DLD1 (cell line): ENCODE data around the gene ZBED1.
"Not testable (repeated sequence)": the region's sequence is repeated elsewhere in the genome, so short reads cannot be mapped to it uniquely, and the experiment has no call there.

ENCODE experiments used
- in situ Hi-C: cut with HindIII; loops from 2 replicates; pipeline ENCODE4 v1.10.0; 2017; ENCODE audit warnings: low sequenced_read_pairs

The ZBED1 gene

DNA sequence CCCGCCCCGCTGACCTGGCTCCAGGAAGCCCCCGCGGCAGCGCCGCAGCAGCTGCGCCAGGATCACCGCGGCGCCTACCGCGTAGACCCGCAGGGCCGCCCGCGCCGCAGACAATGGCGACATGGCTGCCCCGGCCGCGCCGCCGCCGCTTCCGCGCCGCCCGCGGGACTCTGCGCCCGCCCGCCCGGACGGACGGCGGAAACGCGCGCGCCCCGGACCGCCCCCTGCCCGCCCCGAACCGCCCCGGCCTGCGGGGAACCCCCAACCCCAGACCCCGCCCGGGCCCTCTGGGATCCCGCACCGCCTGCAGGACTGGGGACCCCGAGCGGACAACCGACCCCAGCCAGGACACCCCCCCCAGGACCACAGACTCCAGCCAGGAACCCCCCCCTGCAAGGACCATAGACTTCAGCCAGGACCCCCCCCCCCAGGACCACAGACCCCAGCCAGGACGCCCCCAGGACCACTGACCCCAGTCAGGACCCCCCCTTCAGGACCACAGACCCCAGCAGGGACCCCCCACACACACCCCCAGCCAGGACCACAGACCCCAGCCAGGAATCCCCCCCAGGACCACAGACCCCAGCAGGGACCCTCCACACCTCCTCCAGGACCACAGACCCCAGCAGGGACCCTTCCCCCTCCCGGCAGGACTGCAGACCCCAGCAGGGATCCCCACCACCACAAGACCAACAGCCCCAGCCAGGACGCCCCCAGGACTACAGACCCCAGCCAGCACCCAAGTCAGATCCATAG is at the start of gene ZBED1, which contains the start of gene DHRSX:
TSS of gene ZBED1 (minus strand) at position 174 of the 756 bp plus-strand sequence. CDS start 10,257 bp downstream, outside the sequence.
TSS of gene DHRSX (minus strand) at position 174 of the 756 bp plus-strand sequence. CDS start at position 123, 51 bp downstream.
- in situ Hi-C loops, result no loop called here

- in situ Hi-C loops, result no loop called here
These were observed 49.1 kb upstream of the ZBED1 start for GRCh38 chrX:2549876-2550275.

DNA sequence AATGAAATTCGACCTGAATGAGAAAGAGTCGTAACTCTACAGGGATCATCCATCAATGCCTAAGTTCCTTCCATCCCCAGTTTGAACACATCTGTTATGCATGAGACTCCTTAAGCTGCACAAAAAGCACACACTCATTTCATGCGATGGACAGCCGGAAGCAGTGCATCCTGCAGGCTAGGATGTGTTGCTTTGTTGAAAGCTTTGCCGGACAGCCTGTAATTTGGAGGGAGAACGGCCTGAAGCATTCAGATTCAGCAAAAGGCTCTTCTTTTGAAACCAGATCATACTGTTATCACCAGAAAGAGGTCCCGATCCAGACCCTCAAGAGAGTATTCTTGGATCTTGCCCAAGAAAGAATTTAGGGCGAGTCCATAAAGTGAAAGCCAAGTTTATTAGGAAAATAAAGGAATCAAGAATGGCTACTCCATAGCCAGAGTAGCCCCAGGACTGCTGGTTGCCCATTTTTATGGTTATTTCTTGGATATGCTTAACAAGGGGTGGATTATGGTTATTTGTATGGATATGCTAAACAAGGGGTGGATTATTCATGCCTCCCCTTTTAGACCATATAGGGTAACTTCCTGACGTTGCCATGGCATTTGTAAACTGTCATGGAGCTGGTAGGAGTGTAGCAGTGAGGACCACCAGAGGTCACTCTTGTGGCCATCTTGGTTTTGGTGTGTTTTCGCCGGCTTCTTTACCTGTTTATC is 48.1 kb upstream of the ZBED1 start:
- in situ Hi-C loops, result no loop called here

DNA sequence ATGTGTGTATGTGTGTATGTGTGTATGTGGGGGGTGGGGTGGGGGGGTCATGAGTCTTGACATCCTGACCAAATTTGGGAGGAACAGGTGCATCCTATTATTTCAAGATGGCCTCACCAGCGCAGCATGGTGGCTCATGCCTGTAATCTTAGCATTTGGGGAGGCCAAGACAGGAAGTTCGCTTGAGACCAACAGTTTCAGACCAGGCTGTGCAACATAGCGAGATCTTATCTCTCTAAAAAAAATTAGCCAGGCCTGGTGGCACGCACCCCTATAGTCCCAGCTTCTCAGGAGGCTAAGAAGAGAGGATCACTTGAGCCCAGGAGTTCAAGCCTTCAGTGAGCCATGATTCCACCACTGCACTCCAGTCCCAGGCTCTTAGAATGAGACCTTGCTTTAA is 47.0 kb upstream of the ZBED1 start:
- in situ Hi-C loops, result no loop called here

GRCh38 chrX:2546496-2546895 is 45.7 kb upstream of the ZBED1 start:
- in situ Hi-C loops, result no loop called here

DNA sequence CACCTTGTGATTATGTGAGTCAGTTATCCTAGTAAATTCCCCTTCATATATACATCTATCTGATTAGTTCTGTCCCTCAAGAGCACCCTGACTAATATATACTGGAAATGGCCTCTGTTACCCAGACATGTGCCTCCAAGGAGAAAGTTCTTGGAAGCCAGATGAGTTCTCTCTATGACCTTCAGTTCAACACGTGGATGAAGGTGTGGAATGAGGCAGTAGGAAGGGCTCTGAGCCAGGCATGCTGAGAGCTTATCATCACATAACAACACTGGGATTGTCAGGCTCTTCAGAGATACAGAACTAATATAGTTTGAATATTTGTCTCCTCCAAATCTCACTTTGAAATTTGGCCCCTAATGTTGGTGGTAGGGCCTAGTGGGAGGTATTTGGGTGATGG is 44.4 kb upstream of the ZBED1 start:
- in situ Hi-C loops, result no loop called here

- in situ Hi-C loops, result no loop called here
These were observed 42.2 kb upstream of the ZBED1 start for GRCh38 chrX:2542826-2543521.

DNA sequence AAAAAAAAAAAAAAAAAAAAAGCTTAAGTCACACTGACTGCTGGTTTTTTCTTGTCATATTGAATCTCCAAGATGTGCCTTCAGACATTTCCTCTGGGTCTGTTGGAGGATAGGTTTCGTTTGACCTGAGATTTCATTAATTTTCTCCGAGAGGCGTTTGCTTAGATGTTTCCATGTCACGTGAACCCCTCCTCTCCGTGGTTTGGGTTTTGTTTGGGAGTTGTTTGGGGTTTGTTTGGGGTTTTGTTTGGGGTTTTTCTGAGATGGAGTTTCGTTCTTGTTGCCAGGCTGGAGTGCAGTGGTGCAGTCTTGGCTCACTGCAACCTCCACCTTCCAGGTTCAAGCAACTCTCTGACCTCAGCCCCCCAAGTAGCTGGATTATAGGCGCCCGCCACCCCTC is 40.8 kb upstream of the ZBED1 start:
- in situ Hi-C loops, result no loop called here

DNA sequence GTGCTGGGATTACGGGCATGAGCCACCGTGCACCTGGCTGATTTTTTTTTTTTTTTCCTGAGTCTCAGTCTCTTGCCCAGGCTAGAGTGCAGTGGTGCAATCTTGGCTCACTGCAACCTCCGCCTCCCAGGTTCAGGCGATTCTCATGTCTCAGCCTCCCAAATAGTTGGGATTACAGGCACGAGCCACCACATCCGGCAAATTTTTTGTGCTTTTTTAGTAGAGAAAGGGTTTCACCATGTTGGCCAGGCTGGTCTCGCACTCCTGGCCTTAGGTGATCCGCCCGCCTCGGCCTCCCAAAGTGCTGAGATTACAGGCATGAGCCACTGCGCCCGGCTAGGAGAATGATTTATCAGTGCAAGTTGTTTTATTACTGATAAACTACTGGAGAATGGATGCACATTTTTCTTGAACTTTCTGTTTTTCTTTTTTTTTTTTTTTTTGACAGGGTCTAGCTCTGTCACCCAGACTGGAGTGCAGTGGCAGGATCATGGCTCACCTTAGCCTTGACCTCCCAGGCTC is 39.7 kb upstream of the ZBED1 start:
- in situ Hi-C loops, result no loop called here

GRCh38 chrX:2539586-2539985 is 38.8 kb upstream of the ZBED1 start:
- in situ Hi-C loops, result no loop called here

GRCh38 chrX:2538031-2538757 is 37.4 kb upstream of the ZBED1 start:
- in situ Hi-C loops, result no loop called here

GRCh38 chrX:2536974-2537373 is 36.2 kb upstream of the ZBED1 start:
- in situ Hi-C loops, result no loop called here

GRCh38 chrX:2536141-2536540 is 35.4 kb upstream of the ZBED1 start:
- in situ Hi-C loops, result no loop called here

- in situ Hi-C loops, result not testable (repeated sequence)
These were observed 33.7 kb upstream of the ZBED1 start for GRCh38 chrX:2534261-2535021.

GRCh38 chrX:2533424-2533823 is 32.6 kb upstream of the ZBED1 start:
- in situ Hi-C loops, result no loop called here

DNA sequence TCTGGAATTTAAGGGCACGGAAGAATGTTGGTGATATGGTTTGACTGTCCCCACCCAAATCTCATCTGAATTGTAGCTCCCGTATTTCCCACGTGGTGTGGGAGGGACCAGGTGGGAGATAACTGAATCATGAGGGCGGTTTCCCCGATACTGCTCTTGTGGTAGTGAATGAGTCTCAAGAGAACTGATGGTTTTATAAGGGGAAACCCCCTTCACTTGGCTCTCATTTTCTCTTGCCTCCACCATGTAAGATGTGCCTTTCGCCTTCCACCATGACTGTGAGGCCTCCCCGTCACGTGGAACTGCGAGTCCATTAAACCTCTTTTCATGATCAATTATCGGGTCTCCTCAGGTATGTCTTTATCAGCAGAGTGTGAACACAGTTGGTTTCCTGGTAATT is 25.6 kb upstream of the ZBED1 start:
- in situ Hi-C loops, result no loop called here

DNA sequence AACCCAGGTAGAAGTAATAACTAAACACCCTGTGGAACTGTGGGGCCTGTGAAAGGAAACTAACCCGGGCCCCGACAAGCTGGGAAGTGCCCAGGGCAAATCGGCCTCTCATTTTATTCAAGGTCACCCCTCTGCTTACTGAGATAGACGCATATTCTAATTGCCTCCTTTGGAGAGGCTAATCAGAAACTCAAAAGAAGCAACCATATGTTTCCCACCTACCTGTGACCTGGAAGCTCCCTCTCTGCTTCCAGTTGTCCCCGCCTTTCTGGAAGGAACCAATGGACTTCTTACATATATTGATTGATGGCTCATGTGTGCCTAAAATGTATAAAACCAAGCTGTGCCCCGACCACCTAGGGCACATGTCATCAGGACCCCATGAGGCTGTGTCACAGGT is 23.1 kb upstream of the ZBED1 start:
- in situ Hi-C loops, result no loop called here

DNA sequence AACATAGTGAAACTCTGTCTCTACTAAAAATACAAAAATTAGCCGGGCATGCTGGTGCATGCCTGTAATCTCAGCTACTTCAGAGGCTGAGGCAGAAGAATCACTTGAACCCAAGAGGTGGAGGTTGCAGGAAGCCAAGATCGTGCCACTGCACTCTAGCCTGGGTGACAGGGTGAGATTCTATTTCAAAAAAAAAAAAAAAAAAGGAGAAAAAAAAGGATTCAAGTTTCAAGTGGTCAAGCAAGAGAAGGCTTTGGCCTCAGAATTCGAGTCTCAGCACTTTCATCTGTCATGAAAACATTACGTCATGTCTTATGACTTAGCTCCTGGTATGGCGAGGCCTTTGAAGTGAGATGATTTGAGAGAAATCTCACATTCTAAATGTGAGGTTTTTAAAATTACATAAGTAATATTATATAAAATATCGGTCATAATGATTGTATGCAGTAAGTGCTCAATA is 21.2 kb upstream of the ZBED1 start:
- in situ Hi-C loops, result no loop called here

DNA sequence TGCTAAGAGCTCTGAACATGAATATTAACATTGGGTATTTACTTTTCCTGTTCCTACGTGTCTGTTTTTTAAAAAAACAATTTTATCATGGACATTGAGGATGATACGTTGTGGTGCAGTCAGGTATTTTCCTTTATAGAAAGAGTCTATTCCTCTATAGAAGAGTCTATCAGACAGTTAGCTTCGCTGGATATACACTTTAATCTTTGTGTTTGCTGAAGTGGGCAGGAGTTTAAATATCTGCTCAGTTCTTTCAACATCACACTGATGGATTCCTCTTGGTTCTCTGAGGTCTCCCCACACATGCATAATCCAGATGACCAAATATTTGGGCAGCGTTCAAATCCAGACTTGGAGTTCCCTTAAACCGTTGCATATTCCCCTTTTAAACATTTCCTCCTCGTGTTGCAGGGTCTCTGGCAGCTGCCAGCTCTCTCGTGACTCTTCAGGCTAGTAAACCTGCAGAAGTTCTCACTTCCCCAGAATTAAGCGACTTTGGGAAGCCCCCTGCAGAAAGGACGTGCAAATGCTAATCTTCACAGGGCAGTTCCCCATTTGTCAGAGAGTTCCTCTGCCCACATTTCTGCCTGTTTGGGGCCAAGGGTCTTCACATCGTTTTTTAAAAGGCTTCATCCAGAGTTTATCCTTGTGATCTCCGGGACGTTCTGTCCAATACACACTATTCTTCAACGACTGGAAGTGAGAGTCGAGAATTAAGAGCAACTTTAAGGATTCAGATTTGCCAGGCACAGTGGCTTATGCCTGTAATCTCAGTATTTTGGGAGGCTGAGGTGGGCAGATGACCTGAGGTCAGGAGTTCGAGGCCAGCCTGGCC is 20.5 kb upstream of the ZBED1 start:
- in situ Hi-C loops, result no loop called here
